PC-3 (cell line): ENCODE data around the gene TRUB2. TPM values are rescaled to one million over a fixed set of nuclear protein-coding genes. Genes with fewer than 3 reads are reported as not detected.

Experiments used
- ATAC-seq: fragments of 200-7000 bp; cut with Tn5 transposase; 2 replicates; pipeline ENCODE4 v1.9.1; 2020; ENCODE audit warnings: mild to moderate bottlenecking, moderate library complexity
- BruUV-seq: library from RNA; stranded (reverse); fragments of 400-500 nt; replicated peaks from 2 replicates; lab custom pipeline; 2021; lab: Mats Ljungman, UMichigan
- CTCF ChIA-PET: fragments of 300-600 bp; sonication (Branson Sonifier 250); formaldehyde crosslinking; loops from one replicate; lab custom pipeline; 2022; ENCODE audit warnings: antibody characterized with exemption; lab: Charles Lee
- POLR2A ChIA-PET: fragments of 300-600 bp; sonication (Branson Sonifier 250); formaldehyde crosslinking; loops from one replicate; lab custom pipeline; 2022; ENCODE audit warnings: antibody characterized with exemption; ENCODE audit not compliant: unreplicated experiment; lab: Charles Lee
- DNase-seq: peaks from one replicate; pipeline ENCODE4 v3.0.0-alpha.2; 2015
- H2AFZ ChIP-seq: fragments of 300-600 bp; sonication (generic); 2 replicates; pipeline ENCODE4 v1.6.0; 2016; ENCODE audit warnings: antibody characterized with exemption, low read length
- H3F3A ChIP-seq: fragments of 300-600 bp; sonication (generic); one replicate; pipeline ENCODE4 v1.6.0; 2017; ENCODE audit warnings: antibody characterized with exemption, low read length, control low read depth, mild to moderate bottlenecking; ENCODE audit not compliant: unreplicated experiment
- H3K27ac ChIP-seq: fragments of 300-600 bp; sonication (generic); 2 replicates; pipeline ENCODE4 v1.5.1; 2016; ENCODE audit warnings: mild to moderate bottlenecking, low read length
- H3K27me3 ChIP-seq: fragments of 300-600 bp; sonication (generic); 2 replicates; pipeline ENCODE4 v1.6.1; 2016; ENCODE audit warnings: low read length, mixed read lengths
- H3K36me3 ChIP-seq: fragments of 300-600 bp; sonication (generic); 2 replicates; pipeline ENCODE4 v1.6.1; 2016; ENCODE audit warnings: low read depth, mixed run types, low read length, mixed read lengths
- H3K4me1 ChIP-seq: fragments of 300-600 bp; sonication (generic); 2 replicates; pipeline ENCODE4 v1.5.1; 2016; ENCODE audit warnings: low read length; ENCODE audit not compliant: insufficient read depth
- H3K4me2 ChIP-seq: fragments of 300-600 bp; sonication (generic); 2 replicates; pipeline ENCODE4 v1.6.0; 2016; ENCODE audit warnings: low read length
- H3K4me3 ChIP-seq: fragments of 300-600 bp; sonication (generic); 2 replicates; pipeline ENCODE4 v1.5.1; 2016; ENCODE audit warnings: mild to moderate bottlenecking, low read length, mixed read lengths
- H3K79me2 ChIP-seq: fragments of 300-600 bp; sonication (generic); 2 replicates; pipeline ENCODE4 v1.6.1; 2017; ENCODE audit warnings: low read length, mixed read lengths
- H3K9ac ChIP-seq: fragments of 300-600 bp; sonication (generic); 2 replicates; pipeline ENCODE4 v1.6.0; 2016; ENCODE audit warnings: mild to moderate bottlenecking, low read length
- H3K9me2 ChIP-seq: fragments of 300-600 bp; sonication (generic); replicated peaks from 2 replicates; pipeline ENCODE4 v1.6.1; 2016; ENCODE audit warnings: mixed run types, low read length, mixed read lengths
- H3K9me3 ChIP-seq: fragments of 300-600 bp; sonication (generic); 2 replicates; pipeline ENCODE4 v1.6.1; 2016; ENCODE audit warnings: low read length, mixed read lengths
- H4K20me1 ChIP-seq: fragments of 300-600 bp; sonication (generic); 2 replicates; pipeline ENCODE4 v1.6.1; 2016; ENCODE audit warnings: low read length, mixed read lengths
- EZH2 ChIP-seq: fragments of 300-600 bp; sonication (generic); IDR thresholded peaks from one replicate; pipeline ENCODE4 v1.6.1; 2017; ENCODE audit warnings: antibody characterized with exemption, mild to moderate bottlenecking, low read length; ENCODE audit not compliant: unreplicated experiment
- EZH2phosphoT487 ChIP-seq: fragments of 300-600 bp; sonication (generic); IDR thresholded peaks from 2 replicates; pipeline ENCODE4 v1.6.1; 2018; ENCODE audit warnings: mild to moderate bottlenecking, antibody characterized with exemption, low read length, borderline replicate concordance
- intact Hi-C: fragments of 100-400 bp; cut with micrococcal nuclease; formaldehyde crosslinking; loops from 2 replicates; pipeline ENCODE4 v1.9.0; 2023
- total RNA-seq: library from RNA; depleted of rRNA; stranded (reverse); fragments of >200 nt; gene quantifications from 2 replicates; pipeline ENCODE4 v1.2.3, GENCODE V29; 2014
- TF ChIP-seq, protein P1 (sequence below): fragments of 300-600 bp; sonication (generic); conservative IDR thresholded peaks from 2 replicates; pipeline ENCODE4 v1.5.1; 2017; ENCODE audit warnings: antibody characterized with exemption, low read depth, mild to moderate bottlenecking, low read length

TRUB2 gene
- total RNA-seq, 1 experiment from 2014 or later, result 24.9 TPM

DNA sequence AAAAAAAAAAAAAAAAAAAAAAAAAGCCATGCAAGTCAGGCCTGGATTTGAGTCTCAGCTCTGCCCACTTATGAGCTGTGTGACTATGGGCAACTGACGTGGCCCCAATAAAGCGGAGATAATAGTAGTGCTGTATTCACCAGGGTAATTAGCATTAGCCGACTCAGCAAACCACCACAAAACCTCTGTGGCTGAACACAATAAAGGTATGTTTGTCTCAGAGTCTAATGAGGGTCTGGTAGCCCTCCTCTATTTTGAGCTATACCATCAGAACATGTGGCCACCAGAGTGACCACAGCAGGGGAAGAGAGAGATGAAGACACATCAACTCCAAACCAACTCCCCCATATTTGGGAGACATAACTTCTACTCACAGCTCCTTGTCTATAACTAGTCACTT, 30.2 kb downstream of the TRUB2 start:
- Histone ChIP-seq H3K4me2 (no peak overlapping the region), H3K36me3 (no peaks in the 10 kb centered on the region), H4K20me1 (no peaks in the 10 kb centered on the region), H3K79me2 (no peaks in the 10 kb centered on the region), H3K27me3 (no peaks in the 10 kb centered on the region), H3K9me2 (no peaks in the 10 kb centered on the region), H2AFZ (no peak overlapping the region), H3K9me3 (no peaks in the 10 kb centered on the region), H3F3A (no peaks in the 10 kb centered on the region), H3K27ac (no peak overlapping the region), H3K9ac (no peak overlapping the region), H3K4me1 (peaks cover 10% of the 10 kb centered on the region), H3K4me3 (no peak overlapping the region)
- ChIA-PET CTCF (no interaction called here), POLR2A (interaction anchor here (0.5 kb wide), 1 partner anchor 15 kb away, joined by 3 read pairs; no protein-coding TSS in a partner anchor)
- ATAC-seq (no peak), DNase-seq (no peak)
- no TSS peak for BruUV-seq
- no peak for TF ChIP-seq EZH2
- intact Hi-C loops, result no loop called here

DNA sequence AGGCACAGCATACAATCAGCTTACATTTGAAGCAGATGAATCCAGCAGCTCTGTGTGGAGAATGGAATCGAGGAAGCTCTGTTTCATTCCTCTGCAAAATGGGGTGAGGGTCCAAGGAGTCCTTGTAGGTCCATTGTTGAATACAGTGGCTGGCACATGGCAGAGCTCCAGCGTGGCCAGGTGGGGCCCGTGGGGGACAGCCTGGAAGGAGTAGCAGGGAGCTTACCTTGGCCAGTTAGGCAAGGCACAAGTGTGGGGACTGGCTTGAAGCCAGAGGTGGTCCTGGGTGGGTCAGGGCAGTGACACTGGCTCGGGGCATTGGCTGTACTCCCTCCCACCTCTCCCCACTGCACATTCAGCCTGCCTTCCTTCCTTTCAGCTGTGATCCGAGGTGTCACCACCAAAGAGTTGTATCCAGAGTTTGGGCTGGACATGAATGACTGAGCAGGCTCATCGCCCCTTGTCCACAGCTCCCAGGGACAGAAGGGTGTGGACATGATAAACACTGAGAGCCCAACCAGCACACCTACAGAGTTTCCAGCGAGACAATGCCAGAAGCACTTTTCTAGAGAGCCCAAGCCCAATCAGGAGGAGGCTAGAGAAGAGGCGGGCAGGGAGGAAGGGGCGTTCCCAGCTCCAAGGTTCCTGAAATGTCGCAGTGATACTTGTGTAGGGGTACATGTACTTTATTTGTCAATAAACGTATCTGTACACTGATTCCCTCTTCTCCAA, 33.8 kb downstream of the TRUB2 start:
- Histone ChIP-seq H3K9me3 (no peaks in the 10 kb centered on the region), H4K20me1 (no peaks in the 10 kb centered on the region), H3K4me1 (no peaks in the 10 kb centered on the region), H3F3A (no peaks in the 10 kb centered on the region), H3K9ac (no peak overlapping the region), H3K4me3 (no peak overlapping the region), H2AFZ (no peak overlapping the region), H3K36me3 (no peaks in the 10 kb centered on the region), H3K9me2 (no peaks in the 10 kb centered on the region), H3K27ac (no peak overlapping the region), H3K79me2 (no peaks in the 10 kb centered on the region), H3K4me2 (no peak overlapping the region), H3K27me3 (no peaks in the 10 kb centered on the region)
- no peak for DNase-seq
- CTCF ChIA-PET, result no interaction called here
- POLR2A ChIA-PET, result no interaction called here
- no TSS peak for BruUV-seq
- TF ChIP-seq EZH2, result no peak
- TF ChIP-seq EZH2phosphoT487, result no peak
- TF ChIP-seq, protein P1, sequence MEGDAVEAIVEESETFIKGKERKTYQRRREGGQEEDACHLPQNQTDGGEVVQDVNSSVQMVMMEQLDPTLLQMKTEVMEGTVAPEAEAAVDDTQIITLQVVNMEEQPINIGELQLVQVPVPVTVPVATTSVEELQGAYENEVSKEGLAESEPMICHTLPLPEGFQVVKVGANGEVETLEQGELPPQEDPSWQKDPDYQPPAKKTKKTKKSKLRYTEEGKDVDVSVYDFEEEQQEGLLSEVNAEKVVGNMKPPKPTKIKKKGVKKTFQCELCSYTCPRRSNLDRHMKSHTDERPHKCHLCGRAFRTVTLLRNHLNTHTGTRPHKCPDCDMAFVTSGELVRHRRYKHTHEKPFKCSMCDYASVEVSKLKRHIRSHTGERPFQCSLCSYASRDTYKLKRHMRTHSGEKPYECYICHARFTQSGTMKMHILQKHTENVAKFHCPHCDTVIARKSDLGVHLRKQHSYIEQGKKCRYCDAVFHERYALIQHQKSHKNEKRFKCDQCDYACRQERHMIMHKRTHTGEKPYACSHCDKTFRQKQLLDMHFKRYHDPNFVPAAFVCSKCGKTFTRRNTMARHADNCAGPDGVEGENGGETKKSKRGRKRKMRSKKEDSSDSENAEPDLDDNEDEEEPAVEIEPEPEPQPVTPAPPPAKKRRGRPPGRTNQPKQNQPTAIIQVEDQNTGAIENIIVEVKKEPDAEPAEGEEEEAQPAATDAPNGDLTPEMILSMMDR, result no peak
- no peak for ATAC-seq
- intact Hi-C loops, result no loop called here

DNA sequence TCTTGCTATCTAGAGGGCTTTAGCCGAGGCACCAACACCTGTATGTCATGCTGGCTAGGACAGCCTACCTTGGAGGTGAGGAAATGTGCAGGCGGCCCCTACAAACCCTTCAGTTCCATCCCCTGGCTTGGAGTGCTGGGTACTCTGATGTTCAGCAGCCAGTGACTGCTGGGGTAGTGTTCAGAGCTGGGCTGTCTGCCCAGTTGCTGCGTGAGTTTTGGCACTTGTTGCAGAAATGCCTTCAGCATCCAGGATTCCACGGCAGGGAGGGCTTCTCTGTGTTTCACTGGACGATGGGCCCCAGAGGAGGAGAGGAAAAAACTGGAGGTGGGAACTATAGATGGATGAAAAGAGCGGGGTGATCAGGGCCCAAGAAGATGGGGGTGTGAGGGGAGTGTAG, 35.8 kb downstream of the TRUB2 start:
- Histone ChIP-seq H3K9me3 (no peaks in the 10 kb centered on the region), H2AFZ (no peak overlapping the region), H3F3A (no peaks in the 10 kb centered on the region), H3K4me2 (no peak overlapping the region), H3K79me2 (no peaks in the 10 kb centered on the region), H3K27ac (no peak overlapping the region), H3K9me2 (no peaks in the 10 kb centered on the region), H3K4me3 (no peak overlapping the region), H3K4me1 (no peaks in the 10 kb centered on the region), H3K36me3 (no peaks in the 10 kb centered on the region), H4K20me1 (no peaks in the 10 kb centered on the region), H3K27me3 (no peaks in the 10 kb centered on the region), H3K9ac (no peak overlapping the region)
- DNase-seq (no peak), ATAC-seq (no peak)
- POLR2A ChIA-PET, result no interaction called here
- no TSS peak for BruUV-seq
- intact Hi-C loops, result no loop called here
- TF ChIP-seq, protein P1, result no peak
- TF ChIP-seq EZH2, result no peak
- TF ChIP-seq EZH2phosphoT487, result no peak
- CTCF ChIA-PET, result no interaction called here
